GM12872 (cell line): Measurements from ENCODE around the gene NKG7.

Source experiments
- CTCF ChIP-seq: IDR thresholded peaks from 3 replicates; pipeline ENCODE4 v1.5.1; 2011; ENCODE audit warnings: low read depth, mild to moderate bottlenecking, low read length, moderate library complexity; ENCODE audit not compliant: insufficient read depth

NKG7 gene

GRCh38 chr19:51361239-51361638 lies 11.2 kb downstream of the NKG7 start:
- no peak for TF ChIP-seq CTCF

DNA sequence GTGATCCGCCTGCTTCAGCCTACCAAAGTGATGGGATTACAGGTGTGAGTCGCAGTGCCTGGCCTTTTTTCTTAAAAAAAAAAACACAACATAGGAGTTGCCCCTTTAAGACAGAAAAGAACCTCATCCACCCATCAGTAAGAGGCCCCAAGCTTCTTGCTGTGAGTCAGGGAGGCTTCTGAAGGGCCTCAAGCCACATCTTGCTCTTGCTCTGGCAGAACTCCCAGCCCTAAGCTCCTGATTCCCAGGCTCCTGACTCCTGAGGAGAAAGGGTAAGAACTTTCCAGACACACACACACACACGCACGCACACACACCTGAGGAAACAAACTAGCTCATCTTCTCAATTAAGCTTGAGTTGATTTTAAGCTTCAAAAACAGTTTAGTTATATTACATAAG lies 13.2 kb downstream of the NKG7 start:
- TF ChIP-seq CTCF = no peak

GRCh38 chr19:51357952-51358351 lies 14.5 kb downstream of the NKG7 start:
- TF ChIP-seq CTCF = no peak

DNA sequence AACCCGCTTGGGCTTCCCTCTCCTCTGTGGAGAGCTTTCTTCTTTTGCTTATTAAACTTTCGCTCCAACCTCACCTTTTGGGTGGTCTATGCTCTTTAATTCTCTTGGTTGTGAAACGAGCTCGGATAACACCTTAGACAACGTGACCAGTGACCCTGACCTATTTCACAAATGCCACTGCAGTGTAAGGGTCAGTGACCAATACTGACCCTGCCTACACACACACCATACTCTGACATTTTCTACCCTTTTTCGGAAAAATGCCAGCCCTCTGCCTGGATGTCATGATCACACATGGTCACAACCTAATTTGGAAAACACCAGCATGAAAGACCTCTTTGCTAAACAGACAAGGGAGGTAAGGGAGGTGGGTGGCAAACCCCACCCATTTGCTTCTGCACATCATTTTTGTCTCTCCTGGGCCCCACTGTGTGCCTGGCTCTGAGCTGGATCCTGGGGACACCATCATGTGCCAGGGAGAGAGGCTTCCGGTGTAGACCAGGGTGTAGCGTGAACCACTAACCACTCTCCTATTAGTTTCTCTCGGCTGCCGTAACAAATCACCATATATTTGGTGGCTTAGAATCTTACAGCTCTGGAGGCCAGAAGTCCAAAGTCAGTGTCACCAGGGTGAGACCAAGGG lies 16.2 kb downstream of the NKG7 start:
- TF ChIP-seq CTCF = no peak

GRCh38 chr19:51354742-51355148 lies 17.7 kb downstream of the NKG7 start:
- TF ChIP-seq CTCF = no peak

GRCh38 chr19:51354103-51354741 lies 18.2 kb downstream of the NKG7 start:
- no peak for TF ChIP-seq CTCF

GRCh38 chr19:51352783-51353360 lies 19.6 kb downstream of the NKG7 start:
- no peak for TF ChIP-seq CTCF
